Keratinocyte (primary cell): ENCODE data around the gene TAB2.

Experiments used
- CTCF ChIP-seq, 3 experiments: IDR thresholded peaks in 1 of 3; conservative IDR thresholded peaks in 1 of 3; optimal IDR thresholded peaks in 1 of 3; 2 replicates in 2 of 3; 3 replicates in 1 of 3; pipeline versions ENCODE3 to v1.5.1; 2011; ENCODE audit warnings: low read length in 3 of 3, mild to moderate bottlenecking in 3 of 3, moderate library complexity in 2 of 3, control low read depth in 1 of 3, inconsistent platforms in 1 of 3; ENCODE audit not compliant: insufficient read depth in 2 of 3; ENCODE audit errors: extremely low read depth in 1 of 3
- EZH2 ChIP-seq: IDR thresholded peaks from one replicate; pipeline ENCODE4 v1.6.1; 2012; ENCODE audit warnings: inconsistent platforms, mild to moderate bottlenecking, low read length, moderate library complexity

GRCh38 chr6:149456311-149457021 is 139.0 kb downstream of the TAB2 start:
- TF ChIP-seq CTCF (optimal IDR thresholded peaks at IDR 0.05 in 1 of 3, IDR thresholded peaks at IDR 0.05 in 1 of 3, conservative IDR thresholded peaks at IDR 0.05 in 1 of 3; ENCODE audit: extremely low read depth in 1 of 3, insufficient read depth in 2 of 3, low read length in 3 of 3) (no peak), EZH2 (no peak)
